CMK (cell line): ENCODE results near the gene S100A12.

Experiments
- DNase-seq: peaks from one replicate; pipeline ENCODE4 v3.0.0-alpha.2; 2010; ENCODE audit warnings: low read depth

The S100A12 gene

DNA sequence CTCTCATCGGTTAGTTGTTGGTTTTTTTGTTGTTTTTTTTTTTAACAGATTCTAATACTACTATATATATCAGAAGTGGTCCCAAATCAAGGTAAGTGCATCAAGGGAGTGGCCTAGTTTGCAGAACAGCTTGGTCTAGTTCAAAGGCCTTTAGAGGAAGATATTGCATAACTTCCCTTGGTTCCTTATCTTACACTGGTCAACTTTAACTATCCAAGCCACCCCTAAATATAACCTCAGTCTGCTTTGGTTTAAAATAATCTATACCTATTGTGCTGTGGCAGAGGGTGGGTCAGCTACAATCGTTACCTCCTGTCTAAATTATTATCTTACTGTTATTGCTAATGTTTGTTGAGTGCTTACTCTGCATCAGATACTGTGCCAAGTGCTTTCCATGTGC is 6.9 kb downstream of the S100A12 start:
- DNase-seq, result no peak

DNA sequence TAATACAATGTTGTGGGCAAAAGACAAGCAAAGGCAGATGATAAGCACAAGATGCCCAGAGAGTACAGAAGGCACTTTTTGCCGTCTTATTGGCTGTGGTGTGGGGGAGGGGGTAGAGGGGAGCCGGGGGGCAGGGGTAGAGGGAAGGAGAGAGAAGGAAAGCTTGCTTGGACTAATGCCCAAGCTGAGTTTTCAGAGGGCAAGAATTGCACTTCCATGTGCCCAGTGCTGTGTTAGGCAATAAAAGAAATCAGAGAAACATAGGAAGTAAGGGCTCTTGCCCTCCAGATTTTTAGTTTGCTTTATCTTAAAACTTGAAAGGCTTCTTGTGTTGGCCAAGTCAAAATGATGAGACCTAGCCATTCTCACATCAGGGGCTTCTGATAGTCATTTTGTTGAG is 8.3 kb downstream of the S100A12 start:
- DNase-seq, result no peak

- DNase-seq, result no peak
Measured at GRCh38 chr1:153366261-153366660, 9.2 kb downstream of the S100A12 start.

DNA sequence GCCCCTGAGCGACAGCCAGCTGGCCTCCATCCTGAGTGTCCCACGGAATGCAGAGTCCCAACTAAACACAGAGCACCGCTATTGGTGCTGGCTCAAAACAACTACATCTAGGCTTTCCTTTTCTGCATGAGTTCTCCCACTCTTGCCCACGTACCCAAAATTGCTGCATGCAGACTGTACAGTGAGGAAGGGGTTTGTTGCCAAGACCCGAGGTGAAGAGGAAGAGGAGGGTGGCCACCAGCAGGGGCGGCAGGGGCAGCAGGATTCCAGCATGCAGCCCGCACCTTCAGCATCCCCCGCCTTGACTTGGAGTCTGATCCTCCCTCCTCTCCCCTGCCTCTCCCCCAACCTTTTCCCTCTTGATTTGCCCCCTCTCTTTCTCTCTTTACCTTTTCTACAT is 9.7 kb downstream of the S100A12 start:
- no peak for DNase-seq

GRCh38 chr1:153364766-153365666 is 10.4 kb downstream of the S100A12 start:
- DNase-seq, result no peak

DNA sequence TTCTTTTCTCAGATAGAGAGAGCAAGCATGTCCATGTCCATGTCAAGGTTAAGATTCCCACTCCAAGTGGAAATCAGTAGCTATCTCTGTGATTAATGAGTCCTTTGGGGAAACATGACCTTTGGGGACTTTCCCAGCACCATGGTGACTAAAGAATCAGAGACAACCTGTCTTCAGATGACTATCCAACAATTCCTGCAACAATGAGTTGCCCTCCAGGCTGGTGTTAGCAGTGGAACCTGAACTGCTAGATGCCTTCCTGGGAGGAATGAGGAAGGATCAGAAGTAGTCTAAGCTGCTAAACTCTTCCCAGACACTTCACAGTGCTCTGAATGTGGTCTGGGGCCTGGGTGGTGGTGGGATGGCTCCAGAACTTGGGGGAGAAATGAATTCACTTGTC is 11.3 kb downstream of the S100A12 start:
- DNase-seq, result no peak

- DNase-seq, result no peak
Measured at GRCh38 chr1:153363641-153364040, 11.8 kb downstream of the S100A12 start.

DNA sequence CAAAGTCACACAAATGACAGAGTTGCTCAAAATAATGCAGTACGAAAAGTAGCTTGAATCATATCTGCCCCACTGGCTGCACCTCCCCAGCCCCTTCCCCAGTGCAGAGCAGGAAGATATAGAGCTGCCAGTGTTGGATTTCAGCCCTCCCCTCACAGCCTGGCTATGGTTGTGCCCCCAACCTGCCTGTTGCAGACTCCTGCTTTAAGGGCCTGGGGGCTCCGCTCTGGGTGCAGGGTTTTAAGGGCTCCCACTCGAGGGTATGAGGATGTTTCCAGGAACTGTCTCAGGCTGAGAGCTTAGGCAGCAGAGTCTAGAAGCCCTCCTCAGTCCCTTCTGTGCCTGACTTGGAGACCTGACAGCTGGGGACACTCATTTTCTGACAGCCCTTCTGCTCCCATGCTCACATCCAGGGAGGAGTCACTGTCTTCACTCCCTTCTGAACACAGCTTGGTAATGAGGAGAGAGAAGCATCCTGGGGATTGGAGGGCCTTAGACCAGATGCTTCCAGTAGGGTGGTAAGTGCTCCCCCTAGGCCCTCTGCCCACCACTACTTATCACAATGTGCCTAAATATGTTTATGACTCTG is 13.1 kb downstream of the S100A12 start:
- no peak for DNase-seq

DNA sequence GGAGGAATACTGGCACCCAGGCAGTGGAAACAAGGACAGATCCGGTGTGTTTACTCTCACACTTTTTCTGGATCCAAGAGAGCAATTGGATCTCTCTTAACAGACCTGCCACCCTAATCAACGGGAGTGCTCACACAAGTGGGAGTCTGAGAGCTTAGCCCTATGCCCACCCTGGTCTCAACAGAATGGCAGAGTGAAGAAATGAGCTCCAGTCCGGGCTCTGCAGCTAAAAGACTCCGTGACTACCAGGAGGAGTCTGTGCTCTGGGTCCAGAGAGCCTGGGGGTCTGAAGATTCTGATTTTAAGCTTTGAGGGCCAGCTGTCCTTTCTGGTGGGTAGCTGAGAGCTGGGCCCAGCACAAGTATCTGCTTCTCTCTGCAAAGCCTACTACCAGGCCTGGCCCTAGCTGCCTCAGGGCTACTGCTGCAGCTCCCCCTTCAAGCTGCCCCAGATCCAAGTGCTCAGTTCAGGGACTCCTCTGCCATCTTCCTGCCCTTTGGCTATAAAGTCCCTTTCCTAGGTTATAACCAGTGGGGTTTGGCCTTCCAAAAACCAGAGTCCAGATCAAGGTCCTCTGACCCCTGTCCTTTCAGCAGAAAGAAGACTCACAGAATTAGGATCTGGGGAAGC is 13.8 kb downstream of the S100A12 start:
- DNase-seq, result no peak

GRCh38 chr1:153360592-153361479 is 14.6 kb downstream of the S100A12 start:
- DNase-seq, result no peak

DNA sequence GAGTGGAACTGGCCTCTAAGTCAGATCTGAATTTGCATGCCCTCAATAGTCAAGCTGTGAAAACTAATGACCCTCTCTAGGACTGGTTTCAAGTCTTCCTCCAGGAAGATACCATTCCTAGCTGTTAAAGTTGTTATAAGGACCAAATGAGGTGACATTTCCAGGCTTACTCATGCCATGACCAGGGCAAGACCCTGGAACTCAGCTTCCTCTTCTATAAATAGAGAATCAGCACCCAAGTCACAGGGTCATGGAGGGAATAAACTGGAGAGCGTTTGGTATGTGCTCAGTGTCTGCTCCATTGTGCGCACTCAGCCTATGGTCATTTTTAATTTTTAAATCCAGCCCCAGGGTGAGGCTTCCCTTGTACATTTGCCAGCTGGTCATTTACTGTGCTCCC is 15.2 kb downstream of the S100A12 start:
- DNase-seq, result no peak

- no peak for DNase-seq
Measured at GRCh38 chr1:153359241-153359640, 16.2 kb downstream of the S100A12 start.

DNA sequence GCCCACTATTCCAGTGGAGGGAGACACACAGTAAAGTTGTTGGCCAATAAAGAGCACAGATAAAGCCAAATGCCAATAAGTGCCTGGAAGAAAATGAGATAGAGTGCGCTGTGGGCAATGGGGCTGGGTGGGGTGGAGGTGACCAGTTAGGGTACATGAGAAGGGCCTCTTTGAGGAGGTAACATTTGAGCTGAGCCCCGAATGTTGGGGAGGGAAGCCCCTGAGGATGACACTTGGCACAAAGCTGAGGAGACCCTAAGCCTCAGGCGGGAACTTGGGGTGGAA is 16.8 kb downstream of the S100A12 start:
- no peak for DNase-seq

DNA sequence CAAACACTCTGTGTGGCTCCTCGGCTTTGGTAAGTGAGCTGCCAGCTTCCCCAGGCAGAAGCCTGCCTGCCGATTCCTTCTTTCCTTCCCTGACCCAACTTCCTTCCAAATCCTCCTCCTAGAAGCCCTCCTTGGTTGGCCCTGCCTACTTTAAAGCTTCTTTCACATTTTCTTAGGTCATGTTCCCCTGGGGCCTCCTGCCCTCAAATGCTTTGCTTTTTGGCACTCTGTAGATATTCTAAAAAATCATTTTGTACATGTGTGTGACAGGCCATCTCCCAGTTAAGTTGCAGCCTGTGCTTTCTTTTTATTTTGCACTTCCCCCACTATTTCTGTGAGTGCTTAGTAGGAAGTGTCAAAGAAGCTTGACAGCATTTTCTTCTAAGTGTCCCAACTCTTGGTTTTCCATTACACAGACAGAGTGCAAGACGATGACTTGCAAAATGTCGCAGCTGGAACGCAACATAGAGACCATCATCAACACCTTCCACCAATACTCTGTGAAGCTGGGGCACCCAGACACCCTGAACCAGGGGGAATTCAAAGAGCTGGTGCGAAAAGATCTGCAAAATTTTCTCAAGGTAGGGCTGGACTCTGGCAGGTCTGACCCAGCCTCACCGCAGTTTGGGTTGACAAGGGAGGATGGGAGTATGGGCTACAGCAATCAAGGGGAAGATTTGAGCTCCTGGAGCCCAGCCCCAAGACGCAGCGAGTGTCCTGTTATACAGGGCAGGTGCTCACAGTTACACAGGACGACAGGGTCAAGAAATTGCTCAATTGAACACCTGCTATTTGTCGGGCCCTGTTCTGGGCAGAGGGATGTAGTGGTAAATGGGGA is 17.3 kb downstream of the S100A12 start, which contains the start of gene S100A9:
Gene S100A9 (plus strand): TSS at position 2 of the 838 bp plus-strand sequence. CDS start 430 bp downstream, at position 432.
- DNase-seq, result no peak

GRCh38 chr1:153357076-153357852 is 18.2 kb downstream of the S100A12 start:
- no peak for DNase-seq

GRCh38 chr1:153356392-153357075 is 18.9 kb downstream of the S100A12 start:
- no peak for DNase-seq

- DNase-seq, result no peak
Measured at GRCh38 chr1:153355445-153356071, 19.9 kb downstream of the S100A12 start.

DNA sequence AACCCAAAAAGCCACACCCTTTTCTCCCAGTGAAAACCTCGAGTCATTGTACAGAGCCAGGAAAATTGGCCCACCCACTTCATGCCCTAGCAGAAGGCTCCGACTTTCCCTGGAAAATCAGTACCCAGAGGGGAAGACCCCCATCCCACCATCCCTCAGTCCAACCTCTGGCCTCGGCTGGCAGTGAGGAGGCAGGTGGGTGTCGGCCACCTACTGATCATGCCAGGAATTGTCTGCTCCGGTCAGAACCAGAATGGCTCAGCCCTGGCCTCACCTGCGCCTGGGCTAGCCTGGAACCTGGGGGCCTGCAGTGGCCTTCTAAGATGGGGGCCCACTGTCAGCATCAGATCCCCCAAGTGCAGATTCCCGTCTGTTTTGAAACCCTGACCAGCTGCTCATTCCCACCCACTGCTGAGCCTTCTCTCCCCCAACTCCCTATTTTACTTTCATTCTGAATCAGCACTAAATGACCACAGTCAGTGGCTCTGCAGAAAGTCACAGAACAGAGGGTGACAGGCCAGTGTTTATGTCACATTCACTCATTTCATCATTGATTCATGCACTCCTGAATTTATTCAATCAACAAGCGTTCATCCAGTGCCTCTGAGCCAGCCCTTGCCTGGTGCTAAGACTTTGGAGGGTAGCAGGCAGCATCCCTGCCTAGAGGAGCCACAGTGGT is 20.8 kb downstream of the S100A12 start:
- DNase-seq, result no peak
